A673 (cell line): ENCODE measurements around the gene APLP2.

Experiments used
- EZH2 ChIP-seq: fragments of 200-600 bp; sonication (generic); IDR thresholded peaks from 2 replicates; pipeline ENCODE4 v1.6.1; 2017; ENCODE audit warnings: borderline replicate concordance, low read depth, mild to moderate bottlenecking, mixed read lengths, antibody characterized with exemption, low read length; ENCODE audit not compliant: poor library complexity, severe bottlenecking
- TF ChIP-seq, protein P1 (sequence below): fragments of 300-800, 200-600 bp; sonication (generic); conservative IDR thresholded peaks from 2 replicates; pipeline ENCODE4 v1.5.1; 2017; ENCODE audit warnings: low read depth, mild to moderate bottlenecking, antibody characterized with exemption, low read length, moderate library complexity, mixed read lengths

GRCh38 chr11:130085671-130086290, 16.1 kb downstream of the APLP2 start:
- TF ChIP-seq, protein P1, sequence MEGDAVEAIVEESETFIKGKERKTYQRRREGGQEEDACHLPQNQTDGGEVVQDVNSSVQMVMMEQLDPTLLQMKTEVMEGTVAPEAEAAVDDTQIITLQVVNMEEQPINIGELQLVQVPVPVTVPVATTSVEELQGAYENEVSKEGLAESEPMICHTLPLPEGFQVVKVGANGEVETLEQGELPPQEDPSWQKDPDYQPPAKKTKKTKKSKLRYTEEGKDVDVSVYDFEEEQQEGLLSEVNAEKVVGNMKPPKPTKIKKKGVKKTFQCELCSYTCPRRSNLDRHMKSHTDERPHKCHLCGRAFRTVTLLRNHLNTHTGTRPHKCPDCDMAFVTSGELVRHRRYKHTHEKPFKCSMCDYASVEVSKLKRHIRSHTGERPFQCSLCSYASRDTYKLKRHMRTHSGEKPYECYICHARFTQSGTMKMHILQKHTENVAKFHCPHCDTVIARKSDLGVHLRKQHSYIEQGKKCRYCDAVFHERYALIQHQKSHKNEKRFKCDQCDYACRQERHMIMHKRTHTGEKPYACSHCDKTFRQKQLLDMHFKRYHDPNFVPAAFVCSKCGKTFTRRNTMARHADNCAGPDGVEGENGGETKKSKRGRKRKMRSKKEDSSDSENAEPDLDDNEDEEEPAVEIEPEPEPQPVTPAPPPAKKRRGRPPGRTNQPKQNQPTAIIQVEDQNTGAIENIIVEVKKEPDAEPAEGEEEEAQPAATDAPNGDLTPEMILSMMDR: no peak
- no peak for TF ChIP-seq EZH2
